Breast epithelium (tissue), 4 donors: Measurements from ENCODE around the gene HOOK2. TPM values are rescaled to one million over a fixed set of nuclear protein-coding genes. Genes with fewer than 3 reads are reported as not detected.
"Not testable (repeated sequence)": the region's sequence is repeated elsewhere in the genome, so short reads cannot be mapped to it uniquely, and the experiment has no call there.

Experiments used
- DNase-seq, 2 donors: peaks; one replicate each; pipeline ENCODE4 v3.0.0-alpha.2; 2019; ENCODE audit warnings: low spot score in 2 of 2
- H3K27ac ChIP-seq, 2 donors: fragments of 200-600 bp; sonication (generic) in 1 of 2; one replicate each; pipeline ENCODE4 v1.5.1; 2016 to 2019; ENCODE audit warnings: mild to moderate bottlenecking in 1 of 2
- H3K27me3 ChIP-seq, 2 donors: fragments of 200-600 bp; sonication (generic) in 1 of 2; one replicate each; pipeline versions ENCODE4 v1.5.1 to v1.6.0; 2017 to 2019; ENCODE audit warnings: control low read depth in 1 of 2, mild to moderate bottlenecking in 1 of 2
- H3K36me3 ChIP-seq: fragments of 200-600 bp; one replicate; pipeline ENCODE4 v1.5.1; 2019
- H3K4me1 ChIP-seq, 2 donors: fragments of 200-600 bp; sonication (generic); one replicate each; pipeline ENCODE4 v1.5.1; 2016 to 2019; ENCODE audit warnings: control low read depth in 1 of 2
- H3K4me3 ChIP-seq, 3 donors: fragments of 200-600 bp; sonication (generic); 1 replicate in 2 of 3; 2 replicates in 1 of 3; pipeline ENCODE4 v1.5.1; 2016 to 2019; ENCODE audit warnings: mild to moderate bottlenecking in 3 of 3, moderate library complexity in 2 of 3
- H3K9me3 ChIP-seq, 2 donors: fragments of 200-600 bp; sonication (generic) in 1 of 2; one replicate each; pipeline ENCODE4 v1.5.1; 2016 to 2019; ENCODE audit warnings: control low read depth in 1 of 2
- POLR2A ChIP-seq: fragments of 450-650 bp; IDR thresholded peaks from one replicate; pipeline ENCODE4 v1.6.1; 2016; ENCODE audit warnings: antibody characterized with exemption, mild to moderate bottlenecking, moderate library complexity
- POLR2AphosphoS5 ChIP-seq, 3 donors: sonication (generic); formaldehyde crosslinking; IDR thresholded peaks; one replicate each; pipeline ENCODE4 v1.6.1; 2017; ENCODE audit warnings: antibody characterized with exemption in 3 of 3
- intact Hi-C: fragments of 100-400 bp; cut with DNase I; formaldehyde crosslinking; loops from one replicate; pipeline ENCODE4 v1.15.1; 2023; ENCODE audit warnings: low total_unique reads
- total RNA-seq, 3 donors: library from RNA; depleted of rRNA; stranded (reverse); fragments of >200 nt; gene quantifications; one replicate each; pipeline ENCODE4 v1.1.0, GENCODE V29; 2016
- TF ChIP-seq, protein P1 (sequence below), 3 donors: fragments of 450-650 bp; IDR thresholded peaks; one replicate each; pipeline ENCODE4 v1.5.1; 2016 to 2017; ENCODE audit warnings: antibody characterized with exemption in 3 of 3, mild to moderate bottlenecking in 3 of 3, moderate library complexity in 3 of 3

Gene HOOK2
- total RNA-seq, 3 donors from 2014 or later, result 45.8 to 101 (median 98.6) TPM

DNA sequence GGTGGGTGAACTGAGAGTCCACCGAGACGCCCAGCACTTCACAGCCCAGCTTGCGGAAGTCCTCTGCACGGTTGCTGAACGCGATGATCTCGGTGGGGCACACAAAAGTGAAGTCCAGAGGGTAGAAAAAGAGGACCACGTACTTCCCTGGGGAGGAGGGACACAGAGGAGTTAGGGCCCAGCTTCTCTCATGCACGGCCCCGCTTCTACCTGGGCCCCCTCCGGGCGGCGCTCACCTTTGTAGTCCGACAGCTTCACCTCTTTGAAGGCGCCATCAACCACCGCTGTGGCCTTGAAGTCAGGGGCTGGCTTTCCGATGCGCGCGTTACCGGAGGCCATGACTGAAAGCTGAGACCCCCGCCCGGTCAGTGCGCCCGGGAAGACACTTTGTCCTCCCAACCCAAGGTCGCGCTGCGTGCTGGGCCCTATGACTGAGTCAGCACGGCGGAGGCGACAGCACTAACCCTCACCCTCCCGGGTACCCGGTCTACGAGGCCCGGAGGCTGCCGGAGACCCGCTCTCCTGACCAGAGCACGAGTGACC lies 25.6 kb upstream of the HOOK2 start:
- Histone ChIP-seq H3K9me3 (no peaks in the 10 kb centered on the region), H3K4me1 (peaks cover 0 to 13% of the 10 kb centered on the region in 2 donors), H3K36me3 (no peaks in the 10 kb centered on the region), H3K27ac (peak overlapping the region; percentile 74 to 87), H3K4me3 (peak overlapping the region; percentile 77 to 96 (median 89)), H3K27me3 (no peaks in the 10 kb centered on the region)
- intact Hi-C loops, result no loop called here
- TF ChIP-seq POLR2AphosphoS5 (IDR thresholded peaks at IDR 0.05), result no peak
- TF ChIP-seq, protein P1, sequence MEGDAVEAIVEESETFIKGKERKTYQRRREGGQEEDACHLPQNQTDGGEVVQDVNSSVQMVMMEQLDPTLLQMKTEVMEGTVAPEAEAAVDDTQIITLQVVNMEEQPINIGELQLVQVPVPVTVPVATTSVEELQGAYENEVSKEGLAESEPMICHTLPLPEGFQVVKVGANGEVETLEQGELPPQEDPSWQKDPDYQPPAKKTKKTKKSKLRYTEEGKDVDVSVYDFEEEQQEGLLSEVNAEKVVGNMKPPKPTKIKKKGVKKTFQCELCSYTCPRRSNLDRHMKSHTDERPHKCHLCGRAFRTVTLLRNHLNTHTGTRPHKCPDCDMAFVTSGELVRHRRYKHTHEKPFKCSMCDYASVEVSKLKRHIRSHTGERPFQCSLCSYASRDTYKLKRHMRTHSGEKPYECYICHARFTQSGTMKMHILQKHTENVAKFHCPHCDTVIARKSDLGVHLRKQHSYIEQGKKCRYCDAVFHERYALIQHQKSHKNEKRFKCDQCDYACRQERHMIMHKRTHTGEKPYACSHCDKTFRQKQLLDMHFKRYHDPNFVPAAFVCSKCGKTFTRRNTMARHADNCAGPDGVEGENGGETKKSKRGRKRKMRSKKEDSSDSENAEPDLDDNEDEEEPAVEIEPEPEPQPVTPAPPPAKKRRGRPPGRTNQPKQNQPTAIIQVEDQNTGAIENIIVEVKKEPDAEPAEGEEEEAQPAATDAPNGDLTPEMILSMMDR (IDR thresholded peaks at IDR 0.05), result no peak
- no peak for TF ChIP-seq POLR2A
- no peak for DNase-seq

GRCh38 chr19:12800466-12800770 lies 25.1 kb upstream of the HOOK2 start:
- no peaks in the 10 kb centered on the region for H3K27me3 ChIP-seq
- TF ChIP-seq POLR2A, result no peak
- TF ChIP-seq POLR2AphosphoS5 (IDR thresholded peaks at IDR 0.05), result no peak
- TF ChIP-seq, protein P1 (IDR thresholded peaks at IDR 0.05), result no peak
- H3K9me3 ChIP-seq, result no peaks in the 10 kb centered on the region
- H3K4me1 ChIP-seq, result peaks cover 0 to 13% of the 10 kb centered on the region in 2 donors
- H3K27ac ChIP-seq, result no peak overlapping the region
- peak overlapping the region; percentile 77 to 96 (median 89) for H3K4me3 ChIP-seq
- no peaks in the 10 kb centered on the region for H3K36me3 ChIP-seq
- no peak for DNase-seq
- intact Hi-C loops, result no loop called here

DNA sequence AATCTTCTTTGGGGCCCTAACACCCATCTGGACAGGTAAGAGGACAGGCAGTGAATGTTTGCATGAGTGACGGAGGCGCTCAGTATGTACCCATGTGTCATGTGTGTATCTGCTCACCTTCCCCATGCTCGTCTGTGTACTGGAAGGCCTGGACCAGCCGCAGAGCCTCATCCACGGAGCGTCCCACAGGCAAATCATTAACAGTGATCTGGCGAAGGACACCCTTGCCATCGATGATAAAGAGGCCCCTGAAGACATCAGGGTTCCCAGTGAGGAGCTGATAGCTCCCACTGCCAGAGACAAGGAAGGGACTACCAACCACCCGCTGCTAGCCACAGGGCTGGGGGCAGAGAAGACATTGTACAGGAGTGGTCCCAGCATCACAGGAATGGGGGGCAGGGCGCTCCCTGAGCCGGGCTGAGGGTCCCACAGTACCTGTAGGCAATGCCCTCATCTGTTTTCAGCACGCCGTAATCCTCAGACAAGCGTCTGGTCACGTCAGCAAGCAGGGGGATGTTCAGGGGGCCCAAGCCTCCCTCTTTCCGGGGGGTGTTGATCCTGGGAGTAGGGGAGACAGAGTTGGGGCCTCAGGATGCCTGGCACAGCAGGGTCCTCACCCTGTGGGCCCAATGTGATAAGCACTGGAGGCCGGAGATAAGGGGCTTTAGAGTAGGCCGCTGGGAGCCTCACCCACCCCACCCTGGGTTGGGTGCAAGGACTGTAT lies 24.6 kb upstream of the HOOK2 start:
- DNase-seq, result no peak
- H3K4me3 ChIP-seq, result peak overlapping the region in 1 of 3 donors; percentile 89
- H3K4me1 ChIP-seq, result peaks cover 0 to 13% of the 10 kb centered on the region in 2 donors
- no peak overlapping the region for H3K27ac ChIP-seq
- H3K36me3 ChIP-seq, result no peaks in the 10 kb centered on the region
- intact Hi-C loops, result no loop called here
- no peaks in the 10 kb centered on the region for H3K27me3 ChIP-seq
- TF ChIP-seq, protein P1 (IDR thresholded peaks at IDR 0.05), result no peak
- TF ChIP-seq POLR2AphosphoS5 (IDR thresholded peaks at IDR 0.05), result no peak
- TF ChIP-seq POLR2A, result no peak
- H3K9me3 ChIP-seq, result no peaks in the 10 kb centered on the region

DNA sequence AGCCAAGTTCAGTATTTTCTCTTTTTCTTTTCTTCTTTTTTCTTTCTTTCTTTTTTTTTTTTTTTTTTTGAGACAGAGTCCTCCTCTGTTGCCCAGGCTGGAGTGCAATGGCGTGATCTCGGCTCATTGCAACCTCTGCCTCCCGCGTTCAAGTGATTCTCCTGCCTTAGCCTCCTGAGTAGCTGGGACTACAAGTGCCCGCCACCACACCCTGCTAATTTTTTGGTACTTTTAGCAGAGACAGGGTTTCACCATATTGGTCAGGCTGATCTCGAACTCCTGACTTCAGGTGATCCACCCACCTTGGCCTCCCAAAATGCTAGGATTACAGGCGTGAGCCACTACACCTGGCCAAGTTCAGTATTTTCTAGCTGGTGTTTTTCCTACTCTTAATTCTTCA lies 22.3 kb upstream of the HOOK2 start:
- H3K4me3 ChIP-seq, H3K27me3 ChIP-seq, DNase-seq, H3K9me3 ChIP-seq, H3K36me3 ChIP-seq, intact Hi-C loops, H3K27ac ChIP-seq: not testable (repeated sequence)
- H3K4me1 ChIP-seq, result peaks cover 0 to 17% of the 10 kb centered on the region in 2 donors

DNA sequence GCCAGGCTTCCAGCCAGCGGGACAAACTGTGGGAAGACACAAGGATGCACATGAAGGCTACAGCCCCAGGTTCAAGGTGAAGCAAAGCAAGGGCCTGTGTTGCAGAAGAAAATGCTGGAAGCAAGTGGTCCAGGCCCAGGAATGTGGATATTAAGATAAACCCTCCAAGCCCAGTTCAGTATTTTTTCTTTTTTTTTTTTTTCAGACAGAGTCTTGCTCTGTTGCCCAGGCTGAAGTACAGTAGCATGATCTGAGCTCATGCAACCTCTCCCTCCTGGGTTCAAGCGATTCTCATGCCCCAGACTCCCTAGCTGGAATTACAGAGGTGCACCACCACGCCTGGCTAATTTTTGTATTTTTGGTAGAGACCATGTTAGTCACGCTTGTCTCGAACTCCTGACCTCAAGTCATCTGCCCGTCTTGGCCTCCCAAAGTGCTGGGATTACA lies 21.8 kb upstream of the HOOK2 start:
- no peak overlapping the region for H3K4me3 ChIP-seq
- TF ChIP-seq, protein P1 (IDR thresholded peaks at IDR 0.05), result no peak
- TF ChIP-seq POLR2AphosphoS5 (IDR thresholded peaks at IDR 0.05) (no peak), POLR2A (no peak)
- H3K27ac ChIP-seq, result no peak overlapping the region
- intact Hi-C loops, result no loop called here
- no peaks in the 10 kb centered on the region for H3K27me3 ChIP-seq
- H3K9me3 ChIP-seq, result no peaks in the 10 kb centered on the region
- no peak for DNase-seq
- peaks cover 0 to 17% of the 10 kb centered on the region in 2 donors for H3K4me1 ChIP-seq
- no peaks in the 10 kb centered on the region for H3K36me3 ChIP-seq
